ENCODE data around the gene PCBP2. TPM values are rescaled to one million over a fixed set of nuclear protein-coding genes. Genes with fewer than 3 reads are reported as not detected.

PCBP2 gene
- total and polyA plus RNA-seq, 7 donors, result 333 to 661 (median 403) TPM

- H3K4me1 ChIP-seq, result no peaks in the 10 kb centered on the region
Measured at GRCh38 chr12:53515291-53515680, 63.4 kb downstream of the PCBP2 start.

GRCh38 chr12:53516758-53517455, 65.0 kb downstream of the PCBP2 start:
- no peaks in the 10 kb centered on the region for H3K4me1 ChIP-seq
- WGBS, 2 donors, result 89 to 91% methylated on average over 13 of the region's 13 CpGs
- H3K4me3 ChIP-seq, result no peak overlapping the region
- H3K36me3 ChIP-seq, result peaks cover 9 to 98% (median 71%) of the 10 kb centered on the region in 4 donors
- H3K27me3 ChIP-seq, result no peaks in the 10 kb centered on the region
- no peak for TF ChIP-seq POLR2AphosphoS5 (IDR thresholded peaks at IDR 0.05)
- TF ChIP-seq CTCF (IDR thresholded peaks at IDR 0.05), result no peak
- no peak for TF ChIP-seq POLR2A (IDR thresholded peaks at IDR 0.05)
- TF ChIP-seq EP300 (IDR thresholded peaks at IDR 0.05), result no peak
- no peak overlapping the region for H3K27ac ChIP-seq
- intact Hi-C loops (cut with DNase I), result no loop called here
- no peaks in the 10 kb centered on the region for H3K9me3 ChIP-seq
- DNase-seq, result no peak

More at GRCh38 chr12:53515291-53515680, 63.4 kb downstream of the PCBP2 start:
- Histone ChIP-seq H3K4me3 (no peak overlapping the region), H3K27ac (no peak overlapping the region), H3K9me3 (no peaks in the 10 kb centered on the region), H3K27me3 (no peaks in the 10 kb centered on the region), H3K36me3 (peaks cover 13 to 98% (median 61%) of the 10 kb centered on the region in 4 donors)
- TF ChIP-seq POLR2AphosphoS5 (IDR thresholded peaks at IDR 0.05) (no peak), CTCF (IDR thresholded peaks at IDR 0.05) (no peak), EP300 (IDR thresholded peaks at IDR 0.05) (no peak), POLR2A (IDR thresholded peaks at IDR 0.05) (no peak)
- DNase-seq, result no peak
- 81 to 88% methylated on average over 2 of the region's 2 CpGs for WGBS, 2 donors
- intact Hi-C loops (cut with DNase I), result no loop called here

- H3K27ac ChIP-seq, result no peak overlapping the region
- H3K4me3 ChIP-seq, result no peak overlapping the region
- WGBS, 2 donors, result 71 to 87% methylated on average over 5 of the region's 5 CpGs
- H3K4me1 ChIP-seq, result no peaks in the 10 kb centered on the region
- no peak for DNase-seq
- H3K9me3 ChIP-seq, result no peaks in the 10 kb centered on the region
- H3K27me3 ChIP-seq, result no peaks in the 10 kb centered on the region
- H3K36me3 ChIP-seq, result peaks cover 22 to 100% (median 75%) of the 10 kb centered on the region in 4 donors
- no peak for TF ChIP-seq POLR2AphosphoS5 (IDR thresholded peaks at IDR 0.05)
- TF ChIP-seq CTCF (IDR thresholded peaks at IDR 0.05), result no peak
- TF ChIP-seq EP300 (IDR thresholded peaks at IDR 0.05), result no peak
- no peak for TF ChIP-seq POLR2A (IDR thresholded peaks at IDR 0.05)
- intact Hi-C loops (cut with DNase I), result no loop called here
Measured at GRCh38 chr12:53518381-53518780, 66.5 kb downstream of the PCBP2 start.

- Histone ChIP-seq H3K27ac (no peak overlapping the region), H3K9me3 (no peaks in the 10 kb centered on the region), H3K4me1 (no peaks in the 10 kb centered on the region), H3K4me3 (no peak overlapping the region), H3K27me3 (no peaks in the 10 kb centered on the region), H3K36me3 (peaks cover 23 to 99% (median 60%) of the 10 kb centered on the region in 4 donors)
- DNase-seq, result no peak
- intact Hi-C loops (cut with DNase I), result no loop called here
- WGBS, 2 donors, result 96% methylated on average over 3 of the region's 3 CpGs
- no peak for TF ChIP-seq EP300 (IDR thresholded peaks at IDR 0.05)
- no peak for TF ChIP-seq CTCF (IDR thresholded peaks at IDR 0.05)
- TF ChIP-seq POLR2A (IDR thresholded peaks at IDR 0.05), result no peak
- TF ChIP-seq POLR2AphosphoS5 (IDR thresholded peaks at IDR 0.05), result no peak
Measured at GRCh38 chr12:53523131-53523530, 71.2 kb downstream of the PCBP2 start.
